ENCODE results near the gene MFAP2.
"Not testable (repeated sequence)": the region's sequence is repeated elsewhere in the genome, so short reads cannot be mapped to it uniquely, and the experiment has no call there.

The MFAP2 gene

GRCh38 chr1:16957731-16958130 lies 22.7 kb downstream of the MFAP2 start:
- no peak overlapping the region for H3K9ac ChIP-seq (ENCODE audit: low read length)
- H3K36me3 ChIP-seq (ENCODE audit: control insufficient read depth, insufficient read depth, low read length, severe bottlenecking), result no peaks in the 10 kb centered on the region
- H3K4me1 ChIP-seq (ENCODE audit: control insufficient read depth, insufficient read depth, low read length), result peaks cover 14% of the 10 kb centered on the region
- H3K4me3 ChIP-seq (ENCODE audit: low read length), result no peak overlapping the region
- DNase-seq (ENCODE audit: low read depth), result no peak
- no peaks in the 10 kb centered on the region for H3K9me3 ChIP-seq (ENCODE audit: control insufficient read depth, low read length)
- H3K27me3 ChIP-seq (replicated peaks; ENCODE audit: control insufficient read depth, insufficient read depth, low read length), result no peaks in the 10 kb centered on the region

- Histone ChIP-seq H3K9ac (ENCODE audit: low read length) (peak overlapping the region; percentile 57), H3K4me3 (ENCODE audit: low read length) (no peak overlapping the region), H3K27me3 (replicated peaks; ENCODE audit: control insufficient read depth, insufficient read depth, low read length) (no peaks in the 10 kb centered on the region), H3K9me3 (ENCODE audit: control insufficient read depth, low read length) (no peaks in the 10 kb centered on the region), H3K36me3 (ENCODE audit: control insufficient read depth, insufficient read depth, low read length, severe bottlenecking) (no peaks in the 10 kb centered on the region), H3K4me1 (ENCODE audit: control insufficient read depth, insufficient read depth, low read length) (peaks cover 14% of the 10 kb centered on the region)
- DNase-seq (ENCODE audit: low read depth), result no peak
Observed at GRCh38 chr1:16956775-16957174, 23.6 kb downstream of the MFAP2 start.

DNA sequence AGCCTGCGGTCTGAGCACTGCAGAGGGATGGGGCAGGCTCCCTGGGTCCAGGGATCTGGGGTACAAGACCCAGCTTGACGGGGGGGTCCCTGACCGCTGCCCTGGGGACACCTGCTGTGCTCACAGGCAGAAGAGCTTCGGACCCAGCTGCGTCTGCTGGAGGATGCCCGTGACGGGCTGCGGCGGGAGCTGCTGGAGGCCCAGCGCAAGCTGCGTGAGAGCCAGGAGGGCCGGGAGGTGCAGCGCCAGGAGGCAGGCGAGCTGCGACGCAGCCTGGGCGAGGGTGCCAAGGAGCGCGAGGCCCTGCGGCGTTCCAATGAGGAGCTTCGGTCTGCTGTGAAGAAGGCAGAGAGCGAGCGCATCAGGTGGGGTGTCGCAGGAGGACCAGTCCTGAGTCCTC lies 25.2 kb downstream of the MFAP2 start:
- Histone ChIP-seq H3K4me3 (ENCODE audit: low read length) (no peak overlapping the region), H3K4me1 (ENCODE audit: control insufficient read depth, insufficient read depth, low read length) (peaks cover 8% of the 10 kb centered on the region), H3K9me3 (ENCODE audit: control insufficient read depth, low read length) (no peaks in the 10 kb centered on the region), H3K27me3 (replicated peaks; ENCODE audit: control insufficient read depth, insufficient read depth, low read length) (no peaks in the 10 kb centered on the region), H3K36me3 (ENCODE audit: control insufficient read depth, insufficient read depth, low read length, severe bottlenecking) (no peaks in the 10 kb centered on the region), H3K9ac (ENCODE audit: low read length) (no peak overlapping the region)
- DNase-seq (ENCODE audit: low read depth), result no peak

- no peak for DNase-seq (ENCODE audit: low read depth)
- Histone ChIP-seq H3K36me3 (ENCODE audit: control insufficient read depth, insufficient read depth, low read length, severe bottlenecking) (no peaks in the 10 kb centered on the region), H3K4me1 (ENCODE audit: control insufficient read depth, insufficient read depth, low read length) (peaks cover 8% of the 10 kb centered on the region), H3K27me3 (replicated peaks; ENCODE audit: control insufficient read depth, insufficient read depth, low read length) (no peaks in the 10 kb centered on the region), H3K4me3 (ENCODE audit: low read length) (no peak overlapping the region), H3K9ac (ENCODE audit: low read length) (no peak overlapping the region), H3K9me3 (ENCODE audit: control insufficient read depth, low read length) (no peaks in the 10 kb centered on the region)
Observed at GRCh38 chr1:16954579-16954978, 25.8 kb downstream of the MFAP2 start.

GRCh38 chr1:16952376-16952775 lies 28.0 kb downstream of the MFAP2 start:
- H3K36me3 ChIP-seq (ENCODE audit: control insufficient read depth, insufficient read depth, low read length, severe bottlenecking); DNase-seq (ENCODE audit: low read depth): not testable (repeated sequence)
- H3K4me1 ChIP-seq (ENCODE audit: control insufficient read depth, insufficient read depth, low read length), result peaks cover 12% of the 10 kb centered on the region

DNA sequence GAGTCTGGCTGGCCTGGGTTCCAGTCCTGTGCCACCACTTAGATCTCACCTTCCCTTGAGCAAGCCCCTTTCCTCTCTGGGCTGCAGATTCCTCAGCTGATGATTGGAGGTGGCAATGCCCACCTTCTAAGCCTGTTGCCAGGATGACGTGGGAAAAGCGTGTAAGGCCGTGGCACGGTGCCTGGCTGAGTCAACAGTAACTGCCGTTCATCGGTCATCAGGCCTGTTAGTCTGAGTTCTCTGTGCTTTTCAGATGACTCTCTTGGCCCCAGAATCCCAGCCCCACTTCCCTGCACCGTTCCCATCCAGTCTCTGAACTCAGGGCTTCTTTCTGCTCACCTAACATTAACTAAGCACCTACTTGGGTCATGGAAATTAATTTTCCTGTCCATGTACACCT lies 31.4 kb downstream of the MFAP2 start:
- H3K9me3 ChIP-seq (ENCODE audit: control insufficient read depth, low read length), result not testable (repeated sequence)

More at GRCh38 chr1:16952376-16952775, 28.0 kb downstream of the MFAP2 start:
- not testable (repeated sequence) for H3K27me3 ChIP-seq (replicated peaks; ENCODE audit: control insufficient read depth, insufficient read depth, low read length); H3K9me3 ChIP-seq (ENCODE audit: control insufficient read depth, low read length); H3K9ac ChIP-seq (ENCODE audit: low read length); H3K4me3 ChIP-seq (ENCODE audit: low read length)

DNA sequence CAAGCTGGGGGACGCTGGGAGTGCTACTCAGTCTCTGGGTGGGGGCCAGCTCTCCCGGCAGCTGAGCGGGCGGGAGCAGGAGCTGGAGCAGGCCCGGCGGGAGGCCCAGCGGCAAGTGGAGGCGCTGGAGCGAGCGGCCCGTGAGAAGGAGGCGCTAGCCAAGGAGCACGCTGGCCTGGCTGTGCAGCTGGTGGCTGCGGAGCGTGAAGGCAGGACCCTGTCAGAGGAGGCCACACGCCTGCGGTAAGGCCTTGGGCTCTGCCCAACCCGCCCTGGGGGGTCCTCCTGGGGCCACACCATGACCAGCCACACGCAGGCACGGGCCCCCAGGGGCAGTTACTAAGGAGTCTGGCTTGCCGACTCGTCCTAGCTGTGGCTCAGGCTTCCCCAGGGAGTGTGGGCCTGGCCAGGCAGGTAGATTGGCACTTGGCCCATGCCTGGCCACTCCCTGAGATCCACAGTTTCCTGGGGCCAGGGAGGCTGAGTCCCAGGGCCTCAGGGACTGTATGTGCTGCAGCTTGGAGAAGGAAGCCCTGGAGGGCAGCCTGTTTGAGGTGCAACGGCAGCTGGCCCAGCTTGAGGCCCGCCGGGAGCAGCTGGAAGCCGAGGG lies 32.0 kb downstream of the MFAP2 start:
- not testable (repeated sequence) for H3K9ac ChIP-seq (ENCODE audit: low read length); H3K27me3 ChIP-seq (replicated peaks; ENCODE audit: control insufficient read depth, insufficient read depth, low read length); DNase-seq (ENCODE audit: low read depth)

More for the DNA sequence above, 31.4 kb downstream of the MFAP2 start:
- not testable (repeated sequence) for H3K36me3 ChIP-seq (ENCODE audit: control insufficient read depth, insufficient read depth, low read length, severe bottlenecking); H3K4me1 ChIP-seq (ENCODE audit: control insufficient read depth, insufficient read depth, low read length); DNase-seq (ENCODE audit: low read depth); H3K27me3 ChIP-seq (replicated peaks; ENCODE audit: control insufficient read depth, insufficient read depth, low read length); H3K4me3 ChIP-seq (ENCODE audit: low read length)
- peak overlapping the region; percentile 34 for H3K9ac ChIP-seq (ENCODE audit: low read length)

DNA sequence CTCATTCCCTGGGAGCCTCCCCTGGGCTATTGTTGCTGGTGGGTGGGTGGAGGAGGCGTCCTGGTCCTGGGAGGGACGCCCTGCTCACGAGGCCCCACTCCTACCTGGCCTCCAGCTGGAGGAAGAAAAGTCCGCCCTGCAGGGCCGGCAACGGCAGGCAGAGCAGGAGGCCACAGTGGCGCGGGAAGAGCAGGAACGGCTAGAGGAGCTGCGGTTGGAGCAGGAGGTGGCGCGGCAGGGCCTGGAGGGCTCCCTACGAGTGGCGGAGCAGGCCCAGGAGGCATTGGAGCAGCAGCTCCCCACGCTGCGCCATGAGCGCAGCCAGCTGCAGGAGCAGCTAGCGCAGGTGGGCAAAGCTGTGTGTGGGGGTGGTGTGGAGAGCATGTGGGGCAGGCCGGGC lies 33.8 kb downstream of the MFAP2 start:
- Histone ChIP-seq H3K9ac (ENCODE audit: low read length) (no peak overlapping the region), H3K27me3 (replicated peaks; ENCODE audit: control insufficient read depth, insufficient read depth, low read length) (no peaks in the 10 kb centered on the region), H3K4me1 (ENCODE audit: control insufficient read depth, insufficient read depth, low read length) (peaks cover 4% of the 10 kb centered on the region), H3K36me3 (ENCODE audit: control insufficient read depth, insufficient read depth, low read length, severe bottlenecking) (no peaks in the 10 kb centered on the region), H3K9me3 (ENCODE audit: control insufficient read depth, low read length) (no peaks in the 10 kb centered on the region), H3K4me3 (ENCODE audit: low read length) (no peak overlapping the region)
- no peak for DNase-seq (ENCODE audit: low read depth)

More for the DNA sequence above, 32.0 kb downstream of the MFAP2 start:
- H3K9me3 ChIP-seq (ENCODE audit: control insufficient read depth, low read length); H3K4me3 ChIP-seq (ENCODE audit: low read length); H3K36me3 ChIP-seq (ENCODE audit: control insufficient read depth, insufficient read depth, low read length, severe bottlenecking); H3K4me1 ChIP-seq (ENCODE audit: control insufficient read depth, insufficient read depth, low read length): not testable (repeated sequence)

- not testable (repeated sequence) for H3K9ac ChIP-seq (ENCODE audit: low read length); H3K4me1 ChIP-seq (ENCODE audit: control insufficient read depth, insufficient read depth, low read length); H3K4me3 ChIP-seq (ENCODE audit: low read length); DNase-seq (ENCODE audit: low read depth); H3K27me3 ChIP-seq (replicated peaks; ENCODE audit: control insufficient read depth, insufficient read depth, low read length); H3K9me3 ChIP-seq (ENCODE audit: control insufficient read depth, low read length); H3K36me3 ChIP-seq (ENCODE audit: control insufficient read depth, insufficient read depth, low read length, severe bottlenecking)
Observed at GRCh38 chr1:16946185-16946584, 34.2 kb downstream of the MFAP2 start.

- H3K36me3 ChIP-seq (ENCODE audit: control insufficient read depth, insufficient read depth, low read length, severe bottlenecking); H3K4me3 ChIP-seq (ENCODE audit: low read length); H3K4me1 ChIP-seq (ENCODE audit: control insufficient read depth, insufficient read depth, low read length); H3K9me3 ChIP-seq (ENCODE audit: control insufficient read depth, low read length); H3K9ac ChIP-seq (ENCODE audit: low read length); H3K27me3 ChIP-seq (replicated peaks; ENCODE audit: control insufficient read depth, insufficient read depth, low read length); DNase-seq (ENCODE audit: low read depth): not testable (repeated sequence)
Observed at GRCh38 chr1:16945512-16945911, 34.9 kb downstream of the MFAP2 start.

GRCh38 chr1:16944038-16944437 lies 36.4 kb downstream of the MFAP2 start:
- no peak for DNase-seq (ENCODE audit: low read depth)
- no peaks in the 10 kb centered on the region for H3K4me1 ChIP-seq (ENCODE audit: control insufficient read depth, insufficient read depth, low read length)
- no peaks in the 10 kb centered on the region for H3K36me3 ChIP-seq (ENCODE audit: control insufficient read depth, insufficient read depth, low read length, severe bottlenecking)
- H3K9me3 ChIP-seq (ENCODE audit: control insufficient read depth, low read length), result no peaks in the 10 kb centered on the region
- H3K4me3 ChIP-seq (ENCODE audit: low read length), result no peak overlapping the region
- no peak overlapping the region for H3K9ac ChIP-seq (ENCODE audit: low read length)
- H3K27me3 ChIP-seq (replicated peaks; ENCODE audit: control insufficient read depth, insufficient read depth, low read length), result no peaks in the 10 kb centered on the region
